ENCODE results near the gene SEMA4B.

- TF ChIP-seq, protein P1, sequence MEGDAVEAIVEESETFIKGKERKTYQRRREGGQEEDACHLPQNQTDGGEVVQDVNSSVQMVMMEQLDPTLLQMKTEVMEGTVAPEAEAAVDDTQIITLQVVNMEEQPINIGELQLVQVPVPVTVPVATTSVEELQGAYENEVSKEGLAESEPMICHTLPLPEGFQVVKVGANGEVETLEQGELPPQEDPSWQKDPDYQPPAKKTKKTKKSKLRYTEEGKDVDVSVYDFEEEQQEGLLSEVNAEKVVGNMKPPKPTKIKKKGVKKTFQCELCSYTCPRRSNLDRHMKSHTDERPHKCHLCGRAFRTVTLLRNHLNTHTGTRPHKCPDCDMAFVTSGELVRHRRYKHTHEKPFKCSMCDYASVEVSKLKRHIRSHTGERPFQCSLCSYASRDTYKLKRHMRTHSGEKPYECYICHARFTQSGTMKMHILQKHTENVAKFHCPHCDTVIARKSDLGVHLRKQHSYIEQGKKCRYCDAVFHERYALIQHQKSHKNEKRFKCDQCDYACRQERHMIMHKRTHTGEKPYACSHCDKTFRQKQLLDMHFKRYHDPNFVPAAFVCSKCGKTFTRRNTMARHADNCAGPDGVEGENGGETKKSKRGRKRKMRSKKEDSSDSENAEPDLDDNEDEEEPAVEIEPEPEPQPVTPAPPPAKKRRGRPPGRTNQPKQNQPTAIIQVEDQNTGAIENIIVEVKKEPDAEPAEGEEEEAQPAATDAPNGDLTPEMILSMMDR (IDR thresholded peaks at IDR 0.05), result no peak
- TF ChIP-seq POLR2A (IDR thresholded peaks at IDR 0.05), result no peak
Measured at GRCh38 chr15:90214553-90215196, 13.5 kb downstream of the SEMA4B start.

All from lower leg skin (tissue), 3 donors.